HG02678 (cell line): Measurements from ENCODE around the gene SLMAP.

Source experiments
- ATAC-seq: cut with Tn5 transposase; IDR thresholded peaks from one replicate; pipeline ENCODE4 v1.9.1; 2021; ENCODE audit warnings: mild to moderate bottlenecking, moderate library complexity; ENCODE audit not compliant: unreplicated experiment

SLMAP gene, protein sequence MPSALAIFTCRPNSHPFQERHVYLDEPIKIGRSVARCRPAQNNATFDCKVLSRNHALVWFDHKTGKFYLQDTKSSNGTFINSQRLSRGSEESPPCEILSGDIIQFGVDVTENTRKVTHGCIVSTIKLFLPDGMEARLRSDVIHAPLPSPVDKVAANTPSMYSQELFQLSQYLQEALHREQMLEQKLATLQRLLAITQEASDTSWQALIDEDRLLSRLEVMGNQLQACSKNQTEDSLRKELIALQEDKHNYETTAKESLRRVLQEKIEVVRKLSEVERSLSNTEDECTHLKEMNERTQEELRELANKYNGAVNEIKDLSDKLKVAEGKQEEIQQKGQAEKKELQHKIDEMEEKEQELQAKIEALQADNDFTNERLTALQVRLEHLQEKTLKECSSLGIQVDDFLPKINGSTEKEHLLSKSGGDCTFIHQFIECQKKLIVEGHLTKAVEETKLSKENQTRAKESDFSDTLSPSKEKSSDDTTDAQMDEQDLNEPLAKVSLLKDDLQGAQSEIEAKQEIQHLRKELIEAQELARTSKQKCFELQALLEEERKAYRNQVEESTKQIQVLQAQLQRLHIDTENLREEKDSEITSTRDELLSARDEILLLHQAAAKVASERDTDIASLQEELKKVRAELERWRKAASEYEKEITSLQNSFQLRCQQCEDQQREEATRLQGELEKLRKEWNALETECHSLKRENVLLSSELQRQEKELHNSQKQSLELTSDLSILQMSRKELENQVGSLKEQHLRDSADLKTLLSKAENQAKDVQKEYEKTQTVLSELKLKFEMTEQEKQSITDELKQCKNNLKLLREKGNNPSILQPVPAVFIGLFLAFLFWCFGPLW

GRCh38 chr3:57755741-57756527 is at the start of gene SLMAP:
SLMAP (plus strand) TSS chr3:57756309; CDS start chr3:57757652, 1,343 bp downstream.
- peak; percentile 95 for ATAC-seq

DNA sequence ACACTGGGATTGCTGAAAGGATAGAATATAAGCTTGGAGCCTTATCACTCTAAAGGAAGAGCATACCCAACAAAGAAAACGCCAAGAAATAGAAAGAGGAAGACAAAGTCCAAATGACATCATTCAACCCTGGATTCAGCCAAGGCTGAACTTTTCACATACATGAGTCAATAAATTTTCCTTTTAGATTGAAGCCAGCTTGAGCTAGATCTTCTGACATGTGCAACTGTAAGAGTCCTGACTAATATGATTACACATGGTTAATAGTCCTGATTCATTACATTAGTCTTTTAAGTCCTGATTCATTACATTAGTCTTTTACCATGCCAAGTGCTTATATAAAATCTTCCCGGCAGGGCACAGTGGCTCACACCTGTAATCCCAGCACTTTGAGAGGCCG is 49.6 kb upstream of the SLMAP start:
- no peak for ATAC-seq

GRCh38 chr3:57709031-57709430 is 47.1 kb upstream of the SLMAP start:
- ATAC-seq, result no peak

DNA sequence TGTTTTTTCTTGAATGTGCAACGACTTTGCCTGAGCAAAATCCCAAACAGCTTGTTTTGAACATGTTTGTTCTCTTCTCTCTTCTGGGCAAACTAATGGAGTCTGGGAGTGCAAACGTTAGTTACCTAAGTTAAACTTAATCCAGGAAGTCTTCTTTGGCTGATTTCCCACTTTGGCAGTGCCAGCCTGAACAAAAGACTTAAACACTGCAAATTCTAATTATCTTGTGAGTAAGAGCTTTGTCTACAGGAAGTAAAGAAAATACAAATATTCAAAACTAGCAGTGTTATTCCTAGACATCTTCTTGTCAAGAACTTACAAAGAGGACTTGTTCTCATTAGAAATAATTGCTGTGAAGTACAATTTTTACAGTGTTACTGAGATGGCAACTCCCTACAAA is 46.5 kb upstream of the SLMAP start:
- no peak for ATAC-seq

GRCh38 chr3:57715686-57716085 is 40.4 kb upstream of the SLMAP start:
- ATAC-seq, result no peak

GRCh38 chr3:57717205-57717868 is 38.8 kb upstream of the SLMAP start:
- no peak for ATAC-seq

DNA sequence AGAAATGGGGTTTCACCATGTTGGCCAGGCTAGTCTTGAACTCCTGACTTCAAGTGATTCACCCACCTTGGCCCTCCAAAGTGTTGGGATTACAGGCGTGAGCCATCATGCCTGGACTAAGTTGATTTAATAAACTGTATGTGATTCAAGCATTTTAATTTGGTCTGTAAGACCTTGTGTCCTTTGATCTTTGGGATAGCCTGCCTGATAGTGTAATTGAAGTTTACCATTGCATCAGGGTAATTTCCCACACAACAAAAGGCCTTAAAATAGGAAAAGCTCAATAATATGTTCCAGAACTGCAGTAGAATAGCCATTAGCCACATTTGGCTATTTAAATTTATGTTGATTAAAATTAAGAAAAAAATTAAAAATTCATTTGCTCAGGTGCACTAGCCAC is 38.0 kb upstream of the SLMAP start:
- no peak for ATAC-seq

DNA sequence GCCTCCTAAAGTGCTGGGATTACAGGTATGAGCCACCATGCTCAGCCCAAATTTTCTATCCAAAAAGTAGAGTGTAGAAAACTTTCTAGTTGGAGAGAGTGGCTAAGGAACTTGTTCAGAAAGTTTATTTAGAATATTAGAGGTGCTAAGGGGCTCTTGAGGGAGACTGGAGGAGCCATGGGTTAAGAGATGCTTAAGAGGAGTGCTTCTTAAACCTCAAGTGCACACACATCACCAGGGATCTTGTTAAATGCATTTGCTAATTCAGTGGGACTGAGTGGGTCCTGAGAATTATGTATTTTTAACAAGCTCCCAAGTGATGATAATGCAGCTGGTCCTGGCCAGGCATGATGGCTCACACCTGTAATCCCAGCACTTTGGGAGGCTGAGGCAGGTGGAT is 29.7 kb upstream of the SLMAP start:
- no peak for ATAC-seq

- no peak for ATAC-seq
Observed at GRCh38 chr3:57727106-57727505, 29.0 kb upstream of the SLMAP start.

- ATAC-seq, result no peak
Observed at GRCh38 chr3:57729334-57730045, 26.6 kb upstream of the SLMAP start.

DNA sequence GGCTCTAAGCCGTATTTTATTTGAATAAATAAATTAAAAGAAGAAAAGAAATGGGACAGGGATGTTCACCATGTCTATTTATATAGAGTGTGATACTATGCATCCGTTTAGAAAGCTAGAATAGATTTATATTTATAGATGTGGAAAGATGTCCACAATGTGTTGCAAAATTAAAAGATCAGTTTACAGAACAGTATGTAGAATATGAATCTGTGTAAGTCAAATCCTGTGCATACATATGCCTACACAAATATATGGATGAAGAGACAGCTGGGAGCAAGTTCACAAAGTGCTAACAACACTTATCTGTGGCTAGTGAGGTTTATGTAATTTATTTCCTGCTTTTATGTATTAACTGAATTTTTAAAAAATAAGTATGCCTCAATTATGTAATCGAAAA is 25.4 kb upstream of the SLMAP start:
- no peak for ATAC-seq

- no peak for ATAC-seq
Observed at GRCh38 chr3:57731311-57731710, 24.8 kb upstream of the SLMAP start.

GRCh38 chr3:57733790-57734189 is 22.3 kb upstream of the SLMAP start:
- no peak for ATAC-seq

GRCh38 chr3:57735405-57735804 is 20.7 kb upstream of the SLMAP start:
- no peak for ATAC-seq

DNA sequence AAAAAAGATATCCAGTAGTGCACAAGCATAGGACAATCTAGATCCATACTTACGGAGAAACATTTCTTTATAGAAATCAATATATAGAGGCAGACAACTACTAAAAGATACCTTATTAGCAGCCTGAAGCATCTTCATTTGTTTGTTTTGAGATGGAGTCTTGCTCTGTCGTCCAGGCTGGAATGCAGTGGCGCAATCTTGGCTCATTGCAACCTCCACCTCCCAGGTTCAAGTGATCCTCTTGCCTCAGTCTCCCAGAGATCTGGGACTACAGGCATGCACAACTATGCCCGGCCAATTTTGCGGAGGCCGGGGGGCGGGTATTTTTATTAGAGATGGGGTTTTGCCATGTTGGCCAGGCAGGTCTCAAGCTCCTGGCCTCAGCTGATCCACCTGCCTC is 18.3 kb upstream of the SLMAP start:
- ATAC-seq, result no peak

- ATAC-seq, result no peak
Observed at GRCh38 chr3:57738391-57738790, 17.7 kb upstream of the SLMAP start.

DNA sequence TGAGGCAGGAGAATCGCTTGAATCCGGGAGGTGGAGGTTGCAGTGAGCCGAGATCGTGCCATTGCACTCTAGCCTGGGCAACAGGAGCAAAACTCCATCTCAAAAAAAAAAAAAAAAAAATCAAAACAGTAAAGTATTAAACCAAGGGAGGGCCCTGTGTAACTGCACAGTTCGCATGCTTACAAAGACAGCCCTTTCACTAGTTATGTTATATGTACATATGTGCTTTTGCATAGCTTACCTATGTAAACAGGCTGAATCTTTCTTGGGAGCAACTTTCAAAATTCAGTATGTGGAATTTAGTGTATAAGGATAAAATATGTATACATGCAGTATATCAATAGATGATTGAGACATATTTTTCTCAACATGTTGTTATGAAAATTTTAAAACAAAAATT is 16.1 kb upstream of the SLMAP start:
- ATAC-seq, result no peak

GRCh38 chr3:57743496-57743895 is 12.6 kb upstream of the SLMAP start:
- no peak for ATAC-seq

- no peak for ATAC-seq
Observed at GRCh38 chr3:57745101-57745500, 11.0 kb upstream of the SLMAP start.
